HepG2 (cell line): ENCODE measurements around the gene HSD17B8. TPM values are rescaled to one million over a fixed set of nuclear protein-coding genes. Genes with fewer than 3 reads are reported as not detected.

Experiments
- FOXP1 ChIP-seq, 2 experiments: fragments of 450-650 bp in 1 of 2; IDR thresholded peaks; 2 replicates each; pipeline ENCODE4 v1.6.1; 2017 to 2018; ENCODE audit warnings: antibody characterized with exemption in 1 of 2
- HMG20B ChIP-seq: conservative IDR thresholded peaks from 2 replicates; pipeline ENCODE4 v1.6.1; 2016; ENCODE audit warnings: missing genetic modification reagents, missing compliant biosample characterization
- HNRNPL ChIP-seq: fragments of 200-400 bp; formaldehyde crosslinking; IDR thresholded peaks from 2 replicates; pipeline ENCODE4 v1.6.1; 2017; ENCODE audit warnings: mild to moderate bottlenecking, low read depth, low read length
- KDM2A ChIP-seq: sonication (generic); formaldehyde crosslinking; IDR thresholded peaks from 2 replicates; pipeline ENCODE4 v1.4.0; 2020; ENCODE audit warnings: low read depth, missing genetic modification reagents, borderline replicate concordance
- KLF9 ChIP-seq: IDR thresholded peaks from 2 replicates; pipeline ENCODE4 v1.6.1; 2016; ENCODE audit warnings: low read depth
- KMT2A ChIP-seq: sonication (generic); formaldehyde crosslinking; IDR thresholded peaks from 2 replicates; pipeline ENCODE4 v1.4.0; 2020; ENCODE audit warnings: missing genetic modification reagents
- MAFG ChIP-seq: sonication (generic); formaldehyde crosslinking; IDR thresholded peaks from 2 replicates; pipeline ENCODE4 v1.5.1; 2020; ENCODE audit warnings: mild to moderate bottlenecking, missing genetic modification reagents
- MEIS2 ChIP-seq: sonication (generic); formaldehyde crosslinking; IDR thresholded peaks from 2 replicates; pipeline ENCODE4 v1.9.0; 2021; ENCODE audit warnings: mild to moderate bottlenecking, missing genetic modification reagents
- NFE2L1 ChIP-seq: sonication (generic); formaldehyde crosslinking; IDR thresholded peaks from 2 replicates; pipeline ENCODE4 v1.4.0; 2020; ENCODE audit warnings: missing genetic modification reagents, mild to moderate bottlenecking, borderline replicate concordance
- NR3C1 ChIP-seq: sonication (generic); formaldehyde crosslinking; IDR thresholded peaks from 2 replicates; pipeline ENCODE4 v1.4.0; 2020; ENCODE audit warnings: missing genetic modification reagents
- PAWR ChIP-seq: sonication (generic); formaldehyde crosslinking; IDR thresholded peaks from 2 replicates; pipeline ENCODE4 v1.4.0; 2020; ENCODE audit warnings: missing genetic modification reagents, mild to moderate bottlenecking, borderline replicate concordance
- POLR2AphosphoS5 ChIP-seq: IDR thresholded peaks from 2 replicates; pipeline ENCODE4 v1.6.1; 2012; ENCODE audit warnings: low read depth, low read length
- RFX5 ChIP-seq: IDR thresholded peaks from 2 replicates; pipeline ENCODE4 v1.6.1; 2011; ENCODE audit warnings: low read depth, low read length, improper control_type of control experiment
- RORA ChIP-seq: sonication (generic); formaldehyde crosslinking; IDR thresholded peaks from 2 replicates; pipeline ENCODE4 v1.5.0; 2020; ENCODE audit warnings: mild to moderate bottlenecking, missing genetic modification reagents, moderate library complexity
- SAP130 ChIP-seq: IDR thresholded peaks from 2 replicates; pipeline ENCODE4 v1.6.1; 2016; ENCODE audit warnings: low read depth
- TEAD3 ChIP-seq: optimal IDR thresholded peaks from 2 replicates; pipeline ENCODE3; 2016; ENCODE audit warnings: borderline replicate concordance
- ZFP36 ChIP-seq: fragments of 150-350 bp; IDR thresholded peaks from 2 replicates; pipeline ENCODE4 v1.6.1; 2018; ENCODE audit warnings: borderline replicate concordance, low read length, low read depth; ENCODE audit not compliant: partially characterized antibody
- ZIK1 ChIP-seq: sonication (generic); formaldehyde crosslinking; IDR thresholded peaks from 2 replicates; pipeline ENCODE4 v1.5.0; 2020; ENCODE audit warnings: mild to moderate bottlenecking, low read depth, missing genetic modification reagents, borderline replicate concordance
- ZNF124 ChIP-seq: sonication (generic); formaldehyde crosslinking; IDR thresholded peaks from 2 replicates; pipeline ENCODE4 v1.4.0; 2020; ENCODE audit warnings: missing genetic modification reagents
- ZNF672 ChIP-seq: sonication (generic); formaldehyde crosslinking; IDR thresholded peaks from 2 replicates; pipeline ENCODE4 v1.8.1; 2022; ENCODE audit warnings: missing genetic modification reagents
- ZNF704 ChIP-seq: sonication (generic); formaldehyde crosslinking; IDR thresholded peaks from 2 replicates; pipeline ENCODE4 v1.8.1; 2023; ENCODE audit warnings: mild to moderate bottlenecking, inconsistent platforms, moderate library complexity, missing genetic modification reagents, borderline replicate concordance
- ZNF781 ChIP-seq: sonication (generic); formaldehyde crosslinking; IDR thresholded peaks from 2 replicates; pipeline ENCODE4 v1.5.1; 2020; ENCODE audit warnings: borderline replicate concordance, mild to moderate bottlenecking, missing genetic modification reagents; ENCODE audit errors: not compliant biosample characterization
- polyA plus RNA-seq, 8 experiments: library from polyadenylated mRNA; depleted of rRNA in 3 of 8; stranded (reverse) in 7 of 8; unstranded in 1 of 8; fragments of >200 nt; fragmentation: Illumina TruSeq in 4 of 8; extraction: Trizol in 4 of 8; gene quantifications; 2 replicates each; pipeline versions ENCODE4 v1.2.1 to v1.2.3, GENCODE V29; 2011 to 2016; ENCODE audit warnings: low read depth in 4 of 8, missing spikeins in 1 of 8, mixed read lengths in 1 of 8; ENCODE audit not compliant: insufficient read depth in 1 of 8
- total RNA-seq, 5 experiments: library from RNA; depleted of rRNA; stranded (reverse); fragments of >200 nt; fragmentation: Illumina TruSeq; extraction: Trizol; gene quantifications; 2 replicates each; pipeline ENCODE4 v1.2.3, GENCODE V29; 2016; ENCODE audit warnings: low read depth in 1 of 5
- TF ChIP-seq, protein P1 (sequence below): sonication (generic); formaldehyde crosslinking; IDR thresholded peaks from 2 replicates; pipeline ENCODE4; 2020; ENCODE audit warnings: missing genetic modification reagents, mild to moderate bottlenecking, borderline replicate concordance
- TF ChIP-seq, protein P2 (sequence below): sonication (generic); formaldehyde crosslinking; IDR thresholded peaks from 2 replicates; pipeline ENCODE4 v1.9.0; 2021; ENCODE audit warnings: missing genetic modification reagents, borderline replicate concordance

The HSD17B8 gene
- total and polyA plus RNA-seq, 2 of the 13 experiments (the other 11 are each of a cell fraction or from before 2014, with no cell fraction given): 12.6 to 20.1 TPM

DNA sequence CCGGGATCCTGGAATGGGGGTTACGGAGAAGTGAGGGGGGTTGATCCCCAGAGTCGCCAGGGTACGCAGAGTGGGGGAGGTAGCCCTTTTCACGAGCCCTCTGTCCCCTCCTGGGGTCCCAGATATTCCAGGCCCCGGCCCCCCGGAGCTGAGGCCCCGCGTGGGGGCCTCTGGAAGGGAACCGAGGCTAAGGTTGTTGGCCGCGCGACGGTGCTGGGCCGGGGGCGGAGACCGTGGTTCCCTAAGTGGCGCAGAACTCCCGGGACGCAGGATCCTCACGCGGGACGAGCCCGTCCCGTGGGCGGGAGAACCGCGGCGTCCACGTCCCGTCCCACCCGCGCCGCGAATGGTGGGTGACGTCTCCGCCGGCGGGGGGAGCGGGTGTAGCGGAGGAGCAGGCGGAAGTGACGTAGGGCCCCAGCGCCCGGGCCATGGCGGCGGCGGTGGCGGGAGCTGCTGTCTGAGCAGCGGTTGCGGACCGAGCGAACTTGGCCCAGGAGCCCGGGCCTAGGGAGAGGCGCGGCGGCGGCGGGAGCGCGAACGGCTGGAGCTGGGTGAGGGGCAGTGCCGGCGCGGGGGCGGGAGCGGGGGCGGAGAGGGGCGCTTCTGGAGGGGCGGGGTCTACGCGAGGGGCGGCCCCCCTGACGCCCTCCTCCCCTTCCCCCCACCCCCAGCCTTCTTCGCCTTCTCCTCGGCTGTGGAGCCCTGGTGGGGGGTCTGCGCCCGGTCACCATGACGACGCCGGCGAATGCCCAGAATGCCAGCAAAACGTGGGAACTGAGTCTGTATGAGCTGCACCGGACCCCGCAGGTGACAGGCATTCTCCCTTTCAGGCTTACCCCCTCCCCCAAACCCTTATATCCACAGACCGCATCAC lies 3.9 kb downstream of the HSD17B8 start, which contains the start of gene RING1 (continued):
- peak; percentile 98 for TF ChIP-seq KDM2A
- no peak for TF ChIP-seq ZNF781 (CRISPR knock-in tag)
- peak; percentile 69 for TF ChIP-seq TEAD3 (CRISPR knock-in tag)
- TF ChIP-seq, protein P1, sequence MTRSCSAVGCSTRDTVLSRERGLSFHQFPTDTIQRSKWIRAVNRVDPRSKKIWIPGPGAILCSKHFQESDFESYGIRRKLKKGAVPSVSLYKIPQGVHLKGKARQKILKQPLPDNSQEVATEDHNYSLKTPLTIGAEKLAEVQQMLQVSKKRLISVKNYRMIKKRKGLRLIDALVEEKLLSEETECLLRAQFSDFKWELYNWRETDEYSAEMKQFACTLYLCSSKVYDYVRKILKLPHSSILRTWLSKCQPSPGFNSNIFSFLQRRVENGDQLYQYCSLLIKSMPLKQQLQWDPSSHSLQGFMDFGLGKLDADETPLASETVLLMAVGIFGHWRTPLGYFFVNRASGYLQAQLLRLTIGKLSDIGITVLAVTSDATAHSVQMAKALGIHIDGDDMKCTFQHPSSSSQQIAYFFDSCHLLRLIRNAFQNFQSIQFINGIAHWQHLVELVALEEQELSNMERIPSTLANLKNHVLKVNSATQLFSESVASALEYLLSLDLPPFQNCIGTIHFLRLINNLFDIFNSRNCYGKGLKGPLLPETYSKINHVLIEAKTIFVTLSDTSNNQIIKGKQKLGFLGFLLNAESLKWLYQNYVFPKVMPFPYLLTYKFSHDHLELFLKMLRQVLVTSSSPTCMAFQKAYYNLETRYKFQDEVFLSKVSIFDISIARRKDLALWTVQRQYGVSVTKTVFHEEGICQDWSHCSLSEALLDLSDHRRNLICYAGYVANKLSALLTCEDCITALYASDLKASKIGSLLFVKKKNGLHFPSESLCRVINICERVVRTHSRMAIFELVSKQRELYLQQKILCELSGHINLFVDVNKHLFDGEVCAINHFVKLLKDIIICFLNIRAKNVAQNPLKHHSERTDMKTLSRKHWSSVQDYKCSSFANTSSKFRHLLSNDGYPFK (CRISPR knock-in tag): peak; percentile 38; the same call in 1 of the 2 replicates
- TF ChIP-seq ZNF704 (CRISPR knock-in tag): no peak
- TF ChIP-seq HNRNPL: no peak; the same call in 1 of the 2 replicates
- peak; percentile 92 for TF ChIP-seq POLR2AphosphoS5
- no peak for TF ChIP-seq NR3C1 (CRISPR knock-in tag)
- TF ChIP-seq RORA (CRISPR knock-in tag): no peak
- 0 out of 2 replicates have a peak, but pooled peaks have one; percentile 64 for TF ChIP-seq ZIK1 (CRISPR knock-in tag)
- peak; percentile 87 for TF ChIP-seq SAP130
- TF ChIP-seq PAWR (CRISPR knock-in tag): no peak
- peak; percentile 55; the same call in 1 of the 2 replicates for TF ChIP-seq ZNF124 (CRISPR knock-in tag)
- no peak for TF ChIP-seq RFX5
- TF ChIP-seq ZNF672: peak; percentile 74; the same call in 1 of the 2 replicates
- no peak for TF ChIP-seq NFE2L1 (CRISPR knock-in tag)
- TF ChIP-seq KMT2A: peak; percentile 90
- TF ChIP-seq HMG20B (CRISPR knock-in tag): peak; percentile 69
- TF ChIP-seq MAFG (CRISPR knock-in tag): no peak; the same call in 1 of the 2 replicates
- peak; percentile 66 for TF ChIP-seq MEIS2 (CRISPR knock-in tag)
- no peak for TF ChIP-seq FOXP1 (IDR thresholded peaks at IDR 0.05)
- TF ChIP-seq FOXP1 (CRISPR knock-in tag; IDR thresholded peaks at IDR 0.05): no peak
- TF ChIP-seq, protein P2, sequence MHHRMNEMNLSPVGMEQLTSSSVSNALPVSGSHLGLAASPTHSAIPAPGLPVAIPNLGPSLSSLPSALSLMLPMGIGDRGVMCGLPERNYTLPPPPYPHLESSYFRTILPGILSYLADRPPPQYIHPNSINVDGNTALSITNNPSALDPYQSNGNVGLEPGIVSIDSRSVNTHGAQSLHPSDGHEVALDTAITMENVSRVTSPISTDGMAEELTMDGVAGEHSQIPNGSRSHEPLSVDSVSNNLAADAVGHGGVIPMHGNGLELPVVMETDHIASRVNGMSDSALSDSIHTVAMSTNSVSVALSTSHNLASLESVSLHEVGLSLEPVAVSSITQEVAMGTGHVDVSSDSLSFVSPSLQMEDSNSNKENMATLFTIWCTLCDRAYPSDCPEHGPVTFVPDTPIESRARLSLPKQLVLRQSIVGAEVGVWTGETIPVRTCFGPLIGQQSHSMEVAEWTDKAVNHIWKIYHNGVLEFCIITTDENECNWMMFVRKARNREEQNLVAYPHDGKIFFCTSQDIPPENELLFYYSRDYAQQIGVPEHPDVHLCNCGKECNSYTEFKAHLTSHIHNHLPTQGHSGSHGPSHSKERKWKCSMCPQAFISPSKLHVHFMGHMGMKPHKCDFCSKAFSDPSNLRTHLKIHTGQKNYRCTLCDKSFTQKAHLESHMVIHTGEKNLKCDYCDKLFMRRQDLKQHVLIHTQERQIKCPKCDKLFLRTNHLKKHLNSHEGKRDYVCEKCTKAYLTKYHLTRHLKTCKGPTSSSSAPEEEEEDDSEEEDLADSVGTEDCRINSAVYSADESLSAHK (CRISPR knock-in tag): no peak
- no peak for TF ChIP-seq KLF9 (CRISPR knock-in tag)
- TF ChIP-seq ZFP36: no peak
